ENCODE data around the gene HPCA. TPM values are rescaled to one million over a fixed set of nuclear protein-coding genes. Genes with fewer than 3 reads are reported as not detected.
A peak's percentile ranks its signal among the peaks of the same experiment; 100 is the strongest.

HPCA gene
- total RNA-seq, 1 experiment from 2014 or later: 2.6 TPM

DNA sequence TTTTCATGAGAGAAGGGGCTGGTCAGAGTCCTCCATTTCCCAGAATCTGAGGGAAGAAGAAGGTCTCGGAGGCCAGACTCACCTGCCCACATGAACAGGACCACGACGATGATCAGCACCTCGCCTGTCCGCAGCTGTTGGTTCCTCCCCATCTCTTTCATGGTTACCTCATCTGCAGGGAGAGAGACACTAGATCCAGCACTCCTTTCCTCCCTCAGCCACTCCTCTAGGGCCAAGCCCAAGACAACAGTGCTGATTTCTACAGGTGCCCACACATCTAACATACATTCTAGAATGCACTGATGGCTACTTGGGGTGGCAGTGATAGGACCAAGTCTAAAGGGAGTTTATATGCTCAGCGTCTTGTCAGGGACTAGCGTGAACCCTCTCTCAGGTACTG, 18.6 kb upstream of the HPCA start:
- DNase-seq: no peak
- Histone ChIP-seq H3K27me3 (ENCODE audit: control insufficient read depth, insufficient read depth, low read length) (peaks cover 33% of the 10 kb centered on the region), H3K36me3 (replicated peaks; ENCODE audit: control insufficient read depth, insufficient read depth, low read length) (peaks cover 2% of the 10 kb centered on the region), H3K4me3 (ENCODE audit: insufficient read depth, low read depth, low read length) (no peak overlapping the region)

GRCh38 chr1:32868085-32868484, 18.2 kb upstream of the HPCA start:
- Histone ChIP-seq H3K36me3 (replicated peaks; ENCODE audit: control insufficient read depth, insufficient read depth, low read length) (no peaks in the 10 kb centered on the region; the same call in 1 of the 2 replicates), H3K27me3 (ENCODE audit: control insufficient read depth, insufficient read depth, low read length) (peaks cover 33% of the 10 kb centered on the region), H3K4me3 (ENCODE audit: insufficient read depth, low read depth, low read length) (no peak overlapping the region)
- DNase-seq: no peak

- Histone ChIP-seq H3K27me3 (ENCODE audit: control insufficient read depth, insufficient read depth, low read length) (peaks cover 33% of the 10 kb centered on the region), H3K36me3 (replicated peaks; ENCODE audit: control insufficient read depth, insufficient read depth, low read length) (no peaks in the 10 kb centered on the region), H3K4me3 (ENCODE audit: insufficient read depth, low read depth, low read length) (no peak overlapping the region)
- no peak for DNase-seq
These were observed 17.4 kb upstream of the HPCA start for GRCh38 chr1:32868806-32869455.

DNA sequence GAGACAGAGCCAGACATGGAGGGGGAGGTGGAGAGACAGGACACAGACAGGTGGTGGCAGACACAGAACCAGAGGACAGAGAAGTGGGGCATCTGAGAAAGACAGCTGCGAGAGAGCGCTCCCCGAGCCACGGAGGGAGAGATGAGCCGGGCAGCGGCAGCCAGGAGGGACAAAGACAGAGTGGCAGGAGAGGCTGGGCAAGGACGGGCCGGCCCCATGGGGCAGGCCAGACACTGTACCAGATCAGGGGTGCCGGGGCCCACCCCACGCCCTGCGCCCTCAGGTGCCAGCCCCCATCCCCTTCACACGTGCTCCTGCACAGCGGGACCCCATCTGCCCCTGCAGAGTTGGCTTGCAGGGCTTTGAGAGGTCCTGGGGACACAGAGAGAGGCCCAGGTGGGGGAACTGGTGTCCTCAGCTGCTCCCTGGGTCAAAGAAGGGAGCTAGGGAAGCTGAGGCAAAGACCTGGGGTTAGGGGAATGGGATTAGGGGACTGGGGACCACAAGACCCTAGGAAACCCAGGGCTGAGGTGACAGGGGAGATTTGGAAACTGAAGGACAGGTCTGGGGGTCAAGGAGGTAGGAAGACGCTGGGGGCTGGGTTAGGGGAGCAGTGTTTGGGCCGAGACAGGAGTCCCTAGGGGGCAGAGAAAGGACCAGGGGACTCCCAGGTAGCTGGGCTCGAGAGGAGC, 16.2 kb upstream of the HPCA start:
- Histone ChIP-seq H3K36me3 (replicated peaks; ENCODE audit: control insufficient read depth, insufficient read depth, low read length) (no peaks in the 10 kb centered on the region), H3K4me3 (ENCODE audit: insufficient read depth, low read depth, low read length) (peak overlapping the region; percentile 28), H3K27me3 (ENCODE audit: control insufficient read depth, insufficient read depth, low read length) (peaks cover 33% of the 10 kb centered on the region)
- DNase-seq: peak; percentile 72

DNA sequence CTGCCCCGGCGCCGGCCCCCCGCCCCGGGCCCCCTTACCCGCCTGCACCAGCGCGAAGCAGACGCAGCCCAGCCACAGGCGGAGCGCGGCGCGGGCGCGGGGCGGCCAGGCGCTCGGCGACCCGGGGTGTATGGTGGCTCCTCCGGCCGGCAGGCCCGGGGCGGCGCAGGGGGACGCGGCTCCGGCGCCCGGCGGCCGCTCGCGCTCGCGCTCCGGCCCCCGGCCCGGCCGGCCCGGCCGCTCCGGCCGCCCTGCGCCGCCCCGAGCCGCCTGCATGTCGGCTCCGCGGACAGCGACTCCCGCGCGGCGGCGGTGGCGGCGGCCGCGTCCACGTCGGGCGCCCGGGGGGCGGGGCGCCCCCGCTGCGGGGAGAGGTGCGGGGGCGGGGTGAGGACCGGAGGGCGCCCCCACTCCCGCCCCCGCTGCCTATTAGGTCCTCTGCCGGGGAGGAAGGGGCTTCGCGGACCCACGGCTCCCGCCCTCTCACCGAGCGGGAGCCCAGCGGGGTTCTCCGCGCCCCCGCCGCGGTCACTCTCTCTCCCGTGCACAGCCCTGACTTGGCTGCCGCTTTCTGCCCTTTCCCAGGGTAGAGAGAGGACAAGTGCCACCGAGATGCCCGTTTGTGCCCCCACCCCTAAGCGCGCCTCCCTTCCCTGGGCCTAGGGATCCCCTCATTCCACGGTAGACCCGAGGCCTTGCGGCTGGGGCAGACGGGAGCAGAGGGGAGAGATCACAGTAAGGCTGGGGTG, 15.5 kb upstream of the HPCA start, which contains the start of gene FNDC5:
TSS of gene FNDC5 (minus strand) at position 298 of the 749 bp plus-strand sequence.
- Histone ChIP-seq H3K36me3 (replicated peaks; ENCODE audit: control insufficient read depth, insufficient read depth, low read length) (no peaks in the 10 kb centered on the region), H3K4me3 (ENCODE audit: insufficient read depth, low read depth, low read length) (peak within 1 kb of the TSS; percentile 49), H3K27me3 (ENCODE audit: control insufficient read depth, insufficient read depth, low read length) (peaks cover 33% of the 10 kb centered on the region)
- peak; percentile 92 for DNase-seq

- H3K4me3 ChIP-seq (ENCODE audit: insufficient read depth, low read depth, low read length): peak overlapping the region; percentile 49; the same call in 1 of the 2 replicates
- H3K27me3 ChIP-seq (ENCODE audit: control insufficient read depth, insufficient read depth, low read length): peaks cover 36% of the 10 kb centered on the region
- peak; percentile 65 for DNase-seq
- H3K36me3 ChIP-seq (replicated peaks; ENCODE audit: control insufficient read depth, insufficient read depth, low read length): no peaks in the 10 kb centered on the region
These were observed 14.7 kb upstream of the HPCA start for GRCh38 chr1:32871364-32872191.

DNA sequence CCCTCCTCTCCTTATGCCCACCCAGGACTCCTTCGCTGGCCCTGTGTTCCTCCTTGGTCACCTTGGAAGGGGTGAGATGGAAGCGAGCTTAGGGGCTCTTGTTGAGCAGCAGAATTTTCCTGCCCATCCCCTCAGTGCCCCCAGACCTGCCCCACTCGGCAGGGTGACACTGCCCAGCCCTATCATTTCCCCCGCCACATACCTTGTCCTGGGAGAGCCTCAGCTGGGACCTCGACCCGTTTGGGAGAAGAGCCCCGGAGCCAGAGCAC, 14.2 kb upstream of the HPCA start:
- no peak for DNase-seq
- peaks cover 36% of the 10 kb centered on the region for H3K27me3 ChIP-seq (ENCODE audit: control insufficient read depth, insufficient read depth, low read length)
- H3K36me3 ChIP-seq (replicated peaks; ENCODE audit: control insufficient read depth, insufficient read depth, low read length): no peaks in the 10 kb centered on the region
- H3K4me3 ChIP-seq (ENCODE audit: insufficient read depth, low read depth, low read length): no peak overlapping the region

- peak; percentile 5 for DNase-seq
- Histone ChIP-seq H3K27me3 (ENCODE audit: control insufficient read depth, insufficient read depth, low read length) (peaks cover 34% of the 10 kb centered on the region), H3K4me3 (ENCODE audit: insufficient read depth, low read depth, low read length) (no peak overlapping the region), H3K36me3 (replicated peaks; ENCODE audit: control insufficient read depth, insufficient read depth, low read length) (no peaks in the 10 kb centered on the region)
These were observed 12.8 kb upstream of the HPCA start for GRCh38 chr1:32873484-32873883.

DNA sequence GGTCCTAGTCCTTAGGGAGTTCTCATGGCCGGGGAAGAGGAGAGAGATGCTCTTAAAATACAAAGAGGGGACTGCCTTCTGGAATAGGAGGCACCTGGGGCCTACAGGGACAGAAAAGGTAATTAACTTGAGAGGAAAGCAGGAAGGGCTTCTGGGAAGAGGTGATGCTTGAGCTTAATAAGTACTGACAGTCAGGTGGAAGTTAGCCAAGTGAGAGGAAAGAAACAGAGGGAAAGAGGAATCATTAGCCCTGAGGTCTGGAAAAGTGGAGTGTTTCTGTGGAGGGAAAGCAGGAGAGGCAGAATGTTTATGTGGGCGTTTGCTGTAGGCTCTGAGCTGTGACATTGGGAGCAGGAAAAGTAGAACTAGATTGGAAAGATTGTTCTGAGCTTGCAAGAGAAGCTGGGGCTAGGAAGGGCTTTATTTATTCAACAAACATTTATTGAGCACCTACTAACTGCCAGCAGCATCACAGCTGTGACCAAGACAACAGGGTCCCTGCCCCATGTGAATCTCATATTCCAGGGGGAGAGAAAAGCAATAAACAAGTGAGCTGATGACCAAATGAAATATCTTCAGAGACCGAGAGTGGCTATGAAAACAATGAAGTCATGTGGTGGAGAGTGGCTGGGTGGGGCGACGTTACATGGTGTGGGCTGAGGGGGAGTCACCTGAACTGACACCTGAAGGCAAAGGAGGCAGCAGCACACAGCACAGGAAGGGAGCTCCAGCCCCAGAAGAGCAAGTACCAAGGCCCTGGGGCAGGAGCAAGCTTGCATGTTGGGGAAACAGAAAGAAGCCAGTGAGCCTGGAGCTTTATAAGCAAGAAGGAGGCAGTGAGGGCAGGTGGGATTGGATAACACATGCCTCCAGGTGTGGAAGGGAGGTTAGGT, 11.2 kb upstream of the HPCA start:
- Histone ChIP-seq H3K36me3 (replicated peaks; ENCODE audit: control insufficient read depth, insufficient read depth, low read length) (no peaks in the 10 kb centered on the region), H3K4me3 (ENCODE audit: insufficient read depth, low read depth, low read length) (no peak overlapping the region), H3K27me3 (ENCODE audit: control insufficient read depth, insufficient read depth, low read length) (peaks cover 22% of the 10 kb centered on the region)
- DNase-seq: peak; percentile 43

GRCh38 chr1:32876341-32877210, 9.7 kb upstream of the HPCA start:
- H3K4me3 ChIP-seq (ENCODE audit: insufficient read depth, low read depth, low read length): no peak overlapping the region
- DNase-seq: peak; percentile 94
- H3K36me3 ChIP-seq (replicated peaks; ENCODE audit: control insufficient read depth, insufficient read depth, low read length): no peaks in the 10 kb centered on the region
- H3K27me3 ChIP-seq (ENCODE audit: control insufficient read depth, insufficient read depth, low read length): peaks cover 10% of the 10 kb centered on the region

DNA sequence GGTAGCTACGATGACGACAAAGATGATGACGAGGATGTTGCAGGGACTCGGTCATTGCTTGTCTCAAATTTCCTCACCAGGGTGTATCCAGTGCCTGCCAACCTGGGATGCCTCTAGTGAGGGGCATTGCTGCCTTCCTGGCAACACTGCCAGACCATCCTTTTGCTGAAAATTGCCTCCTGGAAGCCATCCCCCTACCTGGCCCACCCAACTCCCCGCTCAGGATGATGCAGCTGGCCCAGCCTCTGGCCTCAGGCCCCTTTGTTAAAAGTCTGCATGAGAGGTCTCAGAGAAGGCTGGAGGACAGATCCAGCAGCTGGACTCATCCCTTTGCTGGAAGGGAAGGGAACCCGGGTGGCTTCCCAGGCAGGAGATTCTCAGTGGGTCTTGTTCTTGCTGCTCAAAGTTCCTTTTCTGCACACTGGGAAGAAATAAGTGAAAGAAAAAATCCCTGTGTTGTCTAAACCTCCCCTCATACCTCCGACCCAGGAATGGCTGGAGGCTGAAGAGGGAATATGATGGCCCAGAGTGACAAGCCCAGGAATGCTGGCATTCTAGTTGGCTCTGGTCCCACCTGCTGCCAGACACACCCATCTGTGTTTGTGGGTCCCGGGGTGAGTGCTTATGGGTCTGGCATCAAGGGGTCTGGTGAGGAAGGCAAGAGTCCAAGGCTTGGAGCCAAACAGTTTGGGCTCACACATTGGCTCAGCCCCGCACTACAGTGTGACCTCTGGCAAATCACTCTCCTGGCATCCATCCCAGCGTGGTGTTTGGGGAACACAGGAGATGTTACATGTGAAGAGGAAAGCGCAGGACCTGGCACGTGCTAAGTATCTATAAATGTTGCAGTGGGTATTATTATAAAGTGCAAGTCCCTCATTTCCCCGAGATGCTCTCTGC, 8.8 kb upstream of the HPCA start:
- Histone ChIP-seq H3K27me3 (ENCODE audit: control insufficient read depth, insufficient read depth, low read length) (peaks cover 3% of the 10 kb centered on the region), H3K4me3 (ENCODE audit: insufficient read depth, low read depth, low read length) (no peak overlapping the region), H3K36me3 (replicated peaks; ENCODE audit: control insufficient read depth, insufficient read depth, low read length) (no peaks in the 10 kb centered on the region)
- no peak for DNase-seq

DNA sequence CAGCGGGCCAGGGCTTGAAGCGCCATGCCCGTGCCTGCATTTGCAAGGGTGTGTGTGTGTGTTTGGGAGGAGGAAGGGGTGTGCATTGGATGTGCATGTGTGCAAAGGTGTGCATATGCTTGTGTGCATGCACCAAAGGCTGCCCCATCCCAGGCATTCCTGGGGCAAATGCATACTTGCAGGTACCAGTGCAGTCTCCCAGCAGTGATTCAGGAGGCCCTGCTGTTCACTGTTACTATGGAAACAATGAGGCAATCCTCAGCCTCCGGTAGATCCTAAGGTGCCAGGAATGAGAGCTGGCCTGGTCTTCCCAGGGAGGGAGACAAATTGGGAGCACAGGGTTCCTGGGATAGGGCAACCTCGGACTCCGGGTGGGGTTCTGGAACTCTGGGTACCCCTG, 8.1 kb upstream of the HPCA start:
- peak; percentile 86 for DNase-seq
- Histone ChIP-seq H3K27me3 (ENCODE audit: control insufficient read depth, insufficient read depth, low read length) (peaks cover 3% of the 10 kb centered on the region), H3K36me3 (replicated peaks; ENCODE audit: control insufficient read depth, insufficient read depth, low read length) (no peaks in the 10 kb centered on the region)

More for the DNA sequence above, 8.1 kb upstream of the HPCA start:
- no peak overlapping the region for H3K4me3 ChIP-seq (ENCODE audit: insufficient read depth, low read depth, low read length)

Measured in H7 (cell line).